ENCODE data around the gene TRIM66.

- no peak for TF ChIP-seq CTCF (conservative IDR thresholded peaks at IDR 0.05 in 1 of 2, IDR thresholded peaks at IDR 0.05 in 1 of 2; ENCODE audit: low read depth in 1 of 2, low read length in 2 of 2)
- TF ChIP-seq EZH2 (IDR thresholded peaks at IDR 0.05; ENCODE audit: low read length, missing control alignments) = no peak
Measured at GRCh38 chr11:8685820-8686219, 3.4 kb upstream of the TRIM66 start.

Measured in fibroblast of lung (primary cell).